Activated naive CD4-positive, alpha-beta T cell treated with anti-CD3 and anti-CD28 coated beads, Interleukin-2, amount 10 ng/mL, durations not matched to agents 7 days and 5 days (primary cell): ENCODE results near the gene KLHL22.
"Not testable (repeated sequence)": the region's sequence is repeated elsewhere in the genome, so short reads cannot be mapped to it uniquely, and the experiment has no call there.

Source experiments
- CTCF ChIA-PET: fragments of 350-600 bp; sonication (Branson Sonifier 250); formaldehyde crosslinking; loops from one replicate; lab custom pipeline; 2021; ENCODE audit warnings: antibody characterized with exemption; lab: Charles Lee
- DNase-seq: peaks from one replicate; pipeline ENCODE4 v3.0.0-alpha.2; 2020
- H3K27ac Mint-ChIP-seq: one replicate; pipeline ENCODE4 v1.8.0; 2021; ENCODE audit warnings: mild to moderate bottlenecking, moderate library complexity, mixed read lengths
- H3K27me3 Mint-ChIP-seq: one replicate; pipeline ENCODE4 v1.8.0; 2021; ENCODE audit warnings: mild to moderate bottlenecking, mixed read lengths
- H3K36me3 Mint-ChIP-seq: one replicate; pipeline ENCODE4 v1.8.0; 2021; ENCODE audit warnings: mixed read lengths
- H3K4me1 Mint-ChIP-seq: one replicate; pipeline ENCODE4 v1.8.0; 2021; ENCODE audit warnings: mixed read lengths
- H3K4me3 Mint-ChIP-seq: one replicate; pipeline ENCODE4 v1.8.0; 2021; ENCODE audit warnings: mild to moderate bottlenecking, moderate library complexity, mixed read lengths
- H3K9me3 Mint-ChIP-seq: one replicate; pipeline ENCODE4 v1.8.0; 2021; ENCODE audit warnings: mixed read lengths

Gene KLHL22

DNA sequence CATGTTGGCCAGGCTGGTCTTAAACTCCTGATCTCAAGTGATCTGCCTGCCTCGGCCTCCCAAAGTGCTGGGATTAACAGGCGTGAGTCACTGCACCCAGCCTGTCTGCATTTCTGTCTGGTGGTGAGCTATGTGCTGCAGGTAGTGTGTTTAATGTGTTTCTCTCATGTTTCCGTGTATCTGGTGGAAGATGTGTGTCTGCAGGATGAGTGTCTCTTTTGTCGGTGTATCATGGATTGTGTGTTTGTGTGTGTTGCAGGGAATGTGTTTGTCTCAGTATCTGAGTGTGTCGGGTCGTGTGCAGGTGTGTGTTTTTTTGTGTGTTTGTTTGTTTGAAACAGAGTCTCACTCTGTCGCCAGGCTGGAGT, 74.1 kb downstream of the KLHL22 start:
- CTCF ChIA-PET, result interaction anchor here (0.5 kb wide), 1 partner anchor 680 kb away, joined by 3 read pairs; no protein-coding TSS in a partner anchor
- peaks cover 48% of the 10 kb centered on the region for H3K27me3 Mint-ChIP-seq
- H3K4me1 Mint-ChIP-seq, result peaks cover 8% of the 10 kb centered on the region
- H3K9me3 Mint-ChIP-seq, result no peaks in the 10 kb centered on the region
- no peak overlapping the region for H3K4me3 Mint-ChIP-seq
- H3K36me3 Mint-ChIP-seq, result no peaks in the 10 kb centered on the region
- no peak for DNase-seq
- H3K27ac Mint-ChIP-seq, result no peak overlapping the region

DNA sequence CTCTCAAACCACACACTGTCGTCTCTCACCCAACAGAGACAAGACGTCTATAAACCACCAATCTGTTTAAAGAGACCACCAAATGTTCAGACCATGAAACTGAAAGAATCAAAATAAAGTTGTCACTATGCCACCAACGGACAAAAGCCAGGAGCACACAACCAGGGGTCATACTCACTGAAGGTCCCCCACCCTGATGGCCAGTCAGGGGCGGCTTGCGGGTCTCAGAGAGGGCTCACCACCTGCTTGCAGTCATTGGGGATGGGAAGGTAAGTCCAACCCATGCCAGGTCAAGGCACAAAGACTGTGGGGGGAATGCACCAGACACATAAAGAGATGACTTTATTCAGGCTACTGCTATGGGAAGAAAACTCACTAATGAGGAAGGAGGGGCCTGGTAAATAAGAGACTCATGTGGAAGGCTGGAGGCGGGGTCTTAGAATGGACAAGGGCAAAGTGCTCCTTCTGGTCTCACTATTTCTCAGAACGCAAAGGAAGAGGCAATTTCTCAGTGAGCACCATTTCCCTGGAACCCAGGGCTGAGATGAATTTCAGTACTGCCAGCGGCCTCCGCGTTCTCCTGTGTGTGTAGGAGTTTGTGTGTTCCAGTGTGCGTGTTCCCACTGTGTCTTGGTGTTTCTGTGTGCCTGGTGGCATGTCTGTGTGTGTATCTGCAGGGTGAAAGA, 75.3 kb downstream of the KLHL22 start:
- H3K4me1 Mint-ChIP-seq, result peaks cover 8% of the 10 kb centered on the region
- no peak overlapping the region for H3K4me3 Mint-ChIP-seq
- CTCF ChIA-PET, result interaction anchor here (1.0 to 1.8 kb wide), 2 partner anchors 12 to 74 kb away, joined by 3 to 9 read pairs; no protein-coding TSS in a partner anchor
- DNase-seq, result no peak
- H3K27ac Mint-ChIP-seq, result no peak overlapping the region
- H3K27me3 Mint-ChIP-seq, result peaks cover 37% of the 10 kb centered on the region
- no peaks in the 10 kb centered on the region for H3K9me3 Mint-ChIP-seq
- no peaks in the 10 kb centered on the region for H3K36me3 Mint-ChIP-seq

DNA sequence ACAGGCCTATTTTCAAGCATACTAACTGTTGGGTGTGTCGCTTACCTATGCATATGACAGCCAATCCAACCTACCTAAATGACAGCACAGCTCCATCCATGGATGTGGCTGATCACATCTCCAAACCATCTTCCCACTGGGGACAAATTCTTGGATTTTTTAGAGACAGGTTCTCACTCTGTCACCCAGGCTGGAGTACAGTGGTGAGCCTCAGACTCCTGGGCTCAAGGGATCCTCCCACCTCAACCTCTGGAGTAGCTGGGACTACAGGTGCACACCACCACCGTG, 76.0 kb downstream of the KLHL22 start:
- H3K27ac Mint-ChIP-seq, result no peak overlapping the region
- H3K27me3 Mint-ChIP-seq, result peaks cover 36% of the 10 kb centered on the region
- H3K4me3 Mint-ChIP-seq, result no peak overlapping the region
- no peak for DNase-seq
- H3K4me1 Mint-ChIP-seq, result peaks cover 6% of the 10 kb centered on the region
- CTCF ChIA-PET, result interaction anchor here (0.6 to 2.6 kb wide), 5 partner anchors 12 to 78 kb away, joined by 3 to 47 read pairs (median 8); no protein-coding TSS in a partner anchor
- H3K9me3 Mint-ChIP-seq, result no peaks in the 10 kb centered on the region
- no peaks in the 10 kb centered on the region for H3K36me3 Mint-ChIP-seq

DNA sequence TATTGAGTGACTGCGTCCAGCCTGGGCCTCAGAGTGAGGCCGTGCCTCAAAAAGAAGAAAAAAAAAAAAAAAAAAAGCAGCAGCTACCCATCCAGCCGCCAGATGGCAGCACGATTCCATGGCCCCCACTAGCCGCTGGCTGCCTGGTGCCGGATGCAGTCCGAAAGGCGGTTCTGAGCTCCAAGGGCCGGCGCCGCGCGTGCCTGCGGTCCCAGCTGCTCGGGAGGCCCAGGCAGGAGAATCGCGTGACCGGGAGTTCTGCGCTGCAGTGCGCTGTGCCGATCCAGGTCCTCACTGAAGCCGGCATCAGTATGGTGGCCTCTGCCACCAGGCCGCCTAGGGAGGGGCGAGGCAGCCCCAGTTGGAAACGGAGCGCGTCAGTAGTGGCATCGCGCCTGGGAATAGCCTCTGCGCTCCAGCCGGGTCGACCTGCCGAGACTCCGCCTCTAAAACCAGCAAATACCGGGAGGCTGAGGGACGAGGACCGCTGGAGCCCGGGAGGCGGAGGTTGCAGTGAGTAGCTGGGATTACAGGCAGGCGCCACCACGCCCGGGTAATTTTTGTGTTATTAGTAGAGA, 77.3 kb downstream of the KLHL22 start:
- Mint-ChIP-seq H3K9me3 (no peaks in the 10 kb centered on the region), H3K36me3 (no peaks in the 10 kb centered on the region), H3K4me3 (peak overlapping the region; percentile 42), H3K27ac (no peak overlapping the region), H3K4me1 (peaks cover 4% of the 10 kb centered on the region), H3K27me3 (peaks cover 32% of the 10 kb centered on the region)
- CTCF ChIA-PET, result interaction anchor here (0.7 to 2.6 kb wide), 15 partner anchors 10 to 165 kb away, joined by 3 to 47 read pairs (median 4); partner anchors contain the start of gene MED15
- DNase-seq, result peak; percentile 82

DNA sequence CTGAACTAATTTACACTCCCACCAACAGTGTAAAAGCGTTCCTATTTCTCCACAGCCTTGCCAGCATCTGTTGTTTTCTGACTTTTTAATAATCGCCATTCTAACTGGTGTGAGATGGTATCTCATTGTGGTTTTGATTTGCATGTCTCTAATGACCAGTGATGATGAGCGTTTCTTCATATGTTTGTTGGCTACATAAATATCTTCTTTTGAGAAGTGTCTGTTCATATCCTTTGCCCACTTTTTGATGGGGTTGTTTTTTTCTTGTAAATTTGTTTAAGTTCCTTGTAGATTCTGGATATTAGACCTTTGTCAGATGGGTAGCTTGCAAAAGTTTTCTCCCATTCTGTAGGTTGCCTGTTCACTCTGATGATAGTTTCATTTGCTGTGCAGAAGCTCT, 79.9 kb downstream of the KLHL22 start:
- H3K27ac Mint-ChIP-seq, CTCF ChIA-PET, H3K4me1 Mint-ChIP-seq, H3K4me3 Mint-ChIP-seq, DNase-seq, H3K36me3 Mint-ChIP-seq, H3K9me3 Mint-ChIP-seq: not testable (repeated sequence)
- peaks cover 32% of the 10 kb centered on the region for H3K27me3 Mint-ChIP-seq

DNA sequence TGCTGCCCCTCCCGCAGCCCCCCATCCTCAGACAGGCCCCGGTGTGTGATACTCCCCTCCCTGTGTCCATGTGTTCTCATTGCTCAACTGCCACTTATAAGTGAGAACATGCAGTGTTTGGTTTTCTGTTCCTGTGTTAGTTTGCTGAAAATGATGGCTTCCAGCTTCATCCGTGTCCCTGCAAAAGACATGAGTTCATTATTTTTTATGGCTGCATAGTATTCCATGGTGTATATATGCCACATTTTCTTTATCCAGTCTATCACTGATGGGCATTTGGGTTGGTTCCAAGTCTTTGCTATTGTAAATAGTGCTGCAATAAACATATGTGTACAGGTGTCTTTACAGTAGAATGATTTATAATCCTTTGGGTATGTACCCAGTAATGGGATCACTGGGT, 80.4 kb downstream of the KLHL22 start:
- CTCF ChIA-PET, H3K36me3 Mint-ChIP-seq, DNase-seq, H3K4me3 Mint-ChIP-seq, H3K9me3 Mint-ChIP-seq, H3K4me1 Mint-ChIP-seq, H3K27ac Mint-ChIP-seq: not testable (repeated sequence)
- H3K27me3 Mint-ChIP-seq, result peaks cover 32% of the 10 kb centered on the region

DNA sequence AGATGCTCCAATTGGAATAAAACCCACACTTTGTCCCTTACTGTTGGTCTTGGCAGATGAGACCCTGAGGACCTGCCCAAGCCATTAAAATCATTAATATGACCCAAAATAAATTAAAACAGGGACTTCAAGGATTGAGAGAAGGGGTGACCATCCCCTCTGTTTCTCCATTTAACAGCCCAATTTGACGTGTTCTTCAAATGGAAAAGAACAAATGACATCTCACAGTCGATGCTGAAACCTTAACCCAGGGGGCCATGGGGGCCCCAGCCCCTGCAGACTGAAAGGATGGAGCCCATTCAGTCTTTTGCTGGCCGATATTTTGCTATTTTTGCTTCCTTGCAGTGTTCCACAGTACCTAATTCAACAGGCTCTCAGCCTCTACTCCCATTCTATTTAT, 81.1 kb downstream of the KLHL22 start:
- H3K4me3 Mint-ChIP-seq, result no peak overlapping the region
- H3K27me3 Mint-ChIP-seq, result peaks cover 32% of the 10 kb centered on the region
- H3K4me1 Mint-ChIP-seq, result peaks cover 4% of the 10 kb centered on the region
- no peaks in the 10 kb centered on the region for H3K9me3 Mint-ChIP-seq
- CTCF ChIA-PET, result no interaction called here
- no peaks in the 10 kb centered on the region for H3K36me3 Mint-ChIP-seq
- DNase-seq, result no peak
- H3K27ac Mint-ChIP-seq, result no peak overlapping the region

DNA sequence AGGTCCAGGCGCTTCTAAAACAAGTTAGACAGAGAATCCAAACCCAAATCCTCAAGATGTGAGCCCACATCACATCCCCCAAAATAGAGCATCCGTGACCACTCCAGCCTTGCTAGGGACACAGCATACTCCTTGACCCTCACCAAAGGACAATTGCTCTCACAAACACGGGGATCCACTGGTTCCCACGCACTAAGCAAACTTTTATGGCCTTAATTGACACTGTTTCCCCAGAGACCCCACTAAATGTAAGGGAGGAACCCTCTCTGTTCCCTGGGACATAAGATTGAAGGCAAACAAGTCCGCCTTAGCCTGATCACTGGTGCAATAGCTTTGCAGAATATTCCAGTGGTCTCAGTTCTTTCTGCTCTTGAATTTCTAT, 81.5 kb downstream of the KLHL22 start:
- Mint-ChIP-seq H3K4me3 (no peak overlapping the region), H3K9me3 (no peaks in the 10 kb centered on the region), H3K27me3 (peaks cover 32% of the 10 kb centered on the region), H3K27ac (no peak overlapping the region), H3K4me1 (peaks cover 4% of the 10 kb centered on the region), H3K36me3 (no peaks in the 10 kb centered on the region)
- no peak for DNase-seq
- CTCF ChIA-PET, result no interaction called here

DNA sequence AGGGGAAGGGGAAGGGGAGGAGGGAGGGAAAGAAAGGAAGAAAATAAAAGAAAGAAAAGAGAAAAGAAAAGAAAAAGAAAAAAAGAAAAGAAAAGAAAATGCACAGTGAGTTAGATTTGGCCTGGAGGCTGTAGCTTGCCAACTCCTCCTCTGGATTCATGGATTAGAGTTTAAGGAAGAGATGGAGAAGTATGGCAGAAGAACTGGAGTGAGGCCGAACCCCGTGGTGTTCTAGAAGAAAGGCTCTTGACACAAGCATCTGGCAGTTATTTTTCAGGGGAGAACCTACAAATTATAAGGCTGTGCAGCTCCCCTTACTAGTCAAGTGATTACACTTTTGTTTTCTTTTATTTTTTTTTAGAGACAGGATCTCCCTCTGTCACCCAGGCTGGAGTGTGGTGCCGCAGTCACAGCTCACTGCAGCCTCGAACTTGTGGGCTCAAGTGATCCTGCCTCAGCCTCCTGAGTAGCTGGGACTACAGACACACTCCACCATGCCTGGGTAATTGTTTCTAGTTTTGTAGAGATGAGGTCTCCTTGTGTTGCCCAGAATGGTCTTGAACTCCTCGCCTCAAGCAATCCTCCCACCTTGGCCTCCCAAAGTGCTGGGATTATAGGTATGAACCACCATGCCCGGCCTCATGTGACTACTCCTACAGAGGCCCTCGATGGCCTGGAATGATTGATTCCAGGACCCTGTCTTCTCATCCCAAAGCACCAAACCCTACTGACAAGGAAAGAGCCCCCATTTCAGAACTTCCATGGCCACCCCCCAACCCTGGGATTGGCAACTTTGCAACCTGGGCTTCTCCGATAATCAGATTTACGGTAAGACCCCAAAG, 82.2 kb downstream of the KLHL22 start:
- DNase-seq, result no peak
- CTCF ChIA-PET, result no interaction called here
- Mint-ChIP-seq H3K27ac (no peak overlapping the region), H3K27me3 (peaks cover 31% of the 10 kb centered on the region), H3K9me3 (no peaks in the 10 kb centered on the region), H3K4me3 (no peak overlapping the region), H3K36me3 (no peaks in the 10 kb centered on the region), H3K4me1 (peaks cover 3% of the 10 kb centered on the region)

DNA sequence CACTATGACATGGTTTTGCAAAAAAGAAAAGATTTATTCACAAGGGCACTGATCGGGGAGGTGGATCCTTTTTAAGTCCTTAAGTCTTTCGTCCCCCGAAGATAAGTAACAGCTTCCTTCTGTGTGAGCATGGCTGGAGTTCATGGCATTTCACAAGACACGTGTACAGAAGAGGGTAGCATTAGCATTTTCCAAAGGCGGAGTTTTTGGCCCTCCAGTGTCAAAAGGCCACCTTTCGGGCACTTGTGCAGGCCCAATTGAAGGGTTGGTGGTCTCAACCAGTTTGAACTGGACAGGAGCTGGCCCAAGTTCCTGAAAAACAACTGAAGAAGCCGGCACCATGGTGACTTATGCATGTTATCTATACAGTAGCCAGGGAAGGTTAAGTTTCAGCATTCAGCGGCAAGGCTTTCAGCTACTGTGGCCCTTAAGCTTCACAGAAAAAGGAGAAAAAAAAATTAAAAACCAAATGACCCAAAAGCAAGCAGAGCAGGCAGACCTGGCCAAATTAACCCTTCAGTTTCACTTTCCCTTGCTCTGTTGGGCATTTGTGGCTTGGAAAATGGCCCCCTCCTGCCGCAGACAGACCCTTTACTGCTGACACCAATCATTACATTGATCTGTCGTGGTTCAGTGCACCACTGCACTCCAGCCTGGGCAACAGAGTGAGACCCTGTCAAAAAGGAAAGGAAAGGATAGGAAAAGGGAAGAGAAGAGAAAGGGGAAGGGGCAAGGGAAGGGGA, 83.0 kb downstream of the KLHL22 start:
- H3K9me3 Mint-ChIP-seq, result no peaks in the 10 kb centered on the region
- CTCF ChIA-PET, result interaction anchor here (1.1 kb wide), 1 partner anchor 253 kb away, joined by 4 read pairs; no protein-coding TSS in a partner anchor
- no peak for DNase-seq
- H3K4me3 Mint-ChIP-seq, result no peak overlapping the region
- H3K27ac Mint-ChIP-seq, result no peak overlapping the region
- peaks cover 24% of the 10 kb centered on the region for H3K27me3 Mint-ChIP-seq
- no peaks in the 10 kb centered on the region for H3K36me3 Mint-ChIP-seq
- H3K4me1 Mint-ChIP-seq, result no peaks in the 10 kb centered on the region

DNA sequence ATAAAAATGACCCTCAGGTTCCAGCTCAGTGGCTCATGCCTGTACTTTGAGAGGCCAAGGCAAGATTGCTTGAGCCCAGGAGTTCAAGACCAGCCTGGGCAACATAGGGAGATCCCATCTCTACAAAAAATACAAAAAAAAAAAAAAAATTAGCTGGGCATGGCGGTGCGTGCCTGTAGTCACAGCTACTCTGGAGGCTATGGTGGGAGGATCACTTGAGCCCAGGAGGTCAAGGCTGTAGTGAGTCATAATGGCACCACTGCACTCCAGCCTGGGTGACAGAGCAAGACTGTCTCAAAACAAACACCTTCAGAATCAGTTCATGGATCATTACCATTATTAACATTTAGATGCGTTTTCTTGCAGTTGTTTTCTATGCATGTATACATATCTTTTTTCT, 86.2 kb downstream of the KLHL22 start:
- CTCF ChIA-PET, result not testable (repeated sequence)

DNA sequence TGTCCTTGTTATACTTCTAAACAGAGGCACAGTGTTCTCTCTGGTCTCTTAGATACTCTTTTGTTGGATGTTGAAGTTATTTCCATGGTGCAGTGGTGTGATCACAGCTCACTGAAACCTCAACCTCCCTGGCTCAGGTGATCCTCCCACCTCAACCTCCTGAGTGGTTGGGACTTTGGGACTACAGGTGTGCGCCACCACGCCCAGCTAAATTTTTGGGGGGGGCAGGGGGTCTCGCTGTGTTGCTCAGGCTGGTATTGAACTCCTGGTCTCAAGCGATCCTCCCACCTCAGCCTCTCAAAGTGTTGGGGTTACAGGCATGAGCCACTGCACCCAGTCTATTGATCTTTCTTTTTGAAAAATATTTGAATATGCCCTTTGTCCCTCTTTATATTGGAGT, 86.7 kb downstream of the KLHL22 start:
- Mint-ChIP-seq H3K4me3 (no peak overlapping the region), H3K4me1 (peaks cover 2% of the 10 kb centered on the region), H3K36me3 (peaks cover 9% of the 10 kb centered on the region), H3K27me3 (peaks cover 12% of the 10 kb centered on the region), H3K27ac (no peak overlapping the region), H3K9me3 (no peaks in the 10 kb centered on the region)
- CTCF ChIA-PET, result interaction anchor here (1.6 kb wide), 1 partner anchor 10 kb away, joined by 9 read pairs; no protein-coding TSS in a partner anchor
- DNase-seq, result no peak

More for the DNA sequence above, 86.2 kb downstream of the KLHL22 start:
- not testable (repeated sequence) for DNase-seq, H3K4me1 Mint-ChIP-seq, H3K36me3 Mint-ChIP-seq, H3K27ac Mint-ChIP-seq, H3K9me3 Mint-ChIP-seq, H3K4me3 Mint-ChIP-seq
- peaks cover 15% of the 10 kb centered on the region for H3K27me3 Mint-ChIP-seq

DNA sequence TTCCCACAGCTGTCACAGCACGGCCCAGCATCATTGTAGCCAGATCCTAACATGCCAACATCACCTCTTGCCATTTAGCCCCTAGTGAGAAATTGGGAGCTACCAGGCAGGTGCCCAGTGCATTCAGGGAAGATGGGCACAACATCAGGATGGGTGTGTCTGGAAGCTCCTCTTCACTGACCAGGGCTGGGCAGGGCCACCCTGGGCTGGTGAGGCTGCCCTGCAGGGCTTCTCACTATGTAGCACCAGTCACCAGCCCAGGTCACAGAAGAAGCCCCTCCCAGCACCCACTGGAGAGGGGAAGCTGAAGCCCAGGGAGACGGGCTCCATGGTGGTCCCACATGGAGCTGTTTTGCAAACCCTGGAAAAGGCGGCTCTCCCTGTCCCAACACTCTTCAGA, 87.8 kb downstream of the KLHL22 start:
- no peak for DNase-seq
- Mint-ChIP-seq H3K9me3 (no peaks in the 10 kb centered on the region), H3K27ac (no peak overlapping the region), H3K36me3 (peaks cover 17% of the 10 kb centered on the region), H3K27me3 (peaks cover 1% of the 10 kb centered on the region), H3K4me1 (peaks cover 13% of the 10 kb centered on the region), H3K4me3 (no peak overlapping the region)
- CTCF ChIA-PET, result interaction anchor here (1.6 kb wide), 1 partner anchor 11 kb away, joined by 9 read pairs; no protein-coding TSS in a partner anchor
